Transverse colon (tissue), 4 donors: ENCODE data around the gene CRIP1. TPM values are rescaled to one million over a fixed set of nuclear protein-coding genes. Genes with fewer than 3 reads are reported as not detected.

ENCODE experiments used
- DNase-seq: peaks from one replicate; pipeline ENCODE4 v3.0.0-alpha.2; 2019
- H3K27ac ChIP-seq, 4 donors: fragments of 200-600 bp; sonication (generic); 2 replicates each; pipeline ENCODE4 v1.5.1; 2016 to 2018; ENCODE audit warnings: inconsistent platforms in 4 of 4
- H3K27me3 ChIP-seq: fragments of 200-600 bp; sonication (generic); 2 replicates; pipeline ENCODE4 v1.5.1; 2017; ENCODE audit warnings: inconsistent platforms
- H3K36me3 ChIP-seq, 4 donors: fragments of 200-600 bp; sonication (generic); 2 replicates each; pipeline ENCODE4 v1.5.1; 2017 to 2019; ENCODE audit warnings: inconsistent platforms in 4 of 4
- H3K4me1 ChIP-seq, 4 donors: fragments of 200-600 bp; sonication (generic); 2 replicates each; pipeline ENCODE4 v1.5.1; 2017 to 2020; ENCODE audit warnings: inconsistent platforms in 4 of 4
- H3K4me3 ChIP-seq, 4 donors: fragments of 200-600 bp; sonication (generic); 1 replicate in 1 of 4; 2 replicates in 3 of 4; pipeline versions ENCODE4 v1.5.1 to v1.6.1; 2017 to 2019; ENCODE audit warnings: inconsistent platforms in 4 of 4
- H3K9me3 ChIP-seq, 2 donors: fragments of 200-600 bp; sonication (generic); 2 replicates each; pipeline ENCODE4 v1.5.1; 2017 to 2019; ENCODE audit warnings: inconsistent platforms in 2 of 2
- CTCF ChIP-seq, 5 experiments: fragments of 200-600 bp in 3 of 5; fragments of 450-650 bp in 2 of 5; sonication (generic) in 3 of 5; IDR thresholded peaks; 1 replicate in 2 of 5; 2 replicates in 3 of 5; pipeline ENCODE4 v1.5.1; 2016 to 2017; ENCODE audit warnings: antibody characterized with exemption in 5 of 5, inconsistent platforms in 3 of 5, mild to moderate bottlenecking in 2 of 5, moderate library complexity in 1 of 5
- EP300 ChIP-seq: sonication (generic); formaldehyde crosslinking; IDR thresholded peaks from one replicate; pipeline ENCODE4 v1.6.1; 2017; ENCODE audit warnings: antibody characterized with exemption, low read depth
- POLR2A ChIP-seq: fragments of 450-650 bp; IDR thresholded peaks from one replicate; pipeline ENCODE4 v1.6.1; 2016; ENCODE audit warnings: antibody characterized with exemption, mild to moderate bottlenecking, moderate library complexity
- POLR2AphosphoS5 ChIP-seq, 3 donors: sonication (generic); formaldehyde crosslinking; IDR thresholded peaks; one replicate each; pipeline ENCODE4 v1.6.1; 2016; ENCODE audit warnings: antibody characterized with exemption in 3 of 3
- WGBS, 2 donors: methylation state at CpG; one replicate each; pipeline ENCODE4 v1.1.5; 2018; ENCODE audit warnings: low coverage in 1 of 2; 5-methylcytosine and 5-hydroxymethylcytosine counted together
- in situ Hi-C, 4 donors: fragments of 200-750 bp; cut with MboI; loops; one replicate each; pipeline versions ENCODE4 v1.15.0 to v1.15.1; 2017; ENCODE audit warnings: low sequenced_read_pairs in 3 of 4, low pct_ligation_motif_present in 1 of 4, low pct_unique_long_range_greater_than_20kb in 1 of 4
- intact Hi-C: fragments of 100-400 bp; cut with DNase I; formaldehyde crosslinking; loops from one replicate; pipeline ENCODE4 v1.15.1; 2023; ENCODE audit warnings: low total_unique reads
- total RNA-seq, 4 donors: library from RNA; depleted of rRNA; stranded (reverse); fragments of >200 nt; gene quantifications; one replicate each; pipeline ENCODE4 v1.1.0, GENCODE V29; 2016

The CRIP1 gene
- total RNA-seq, 4 donors from 2014 or later, result 16.9 to 246 (median 63.0) TPM; not detected in 1

DNA sequence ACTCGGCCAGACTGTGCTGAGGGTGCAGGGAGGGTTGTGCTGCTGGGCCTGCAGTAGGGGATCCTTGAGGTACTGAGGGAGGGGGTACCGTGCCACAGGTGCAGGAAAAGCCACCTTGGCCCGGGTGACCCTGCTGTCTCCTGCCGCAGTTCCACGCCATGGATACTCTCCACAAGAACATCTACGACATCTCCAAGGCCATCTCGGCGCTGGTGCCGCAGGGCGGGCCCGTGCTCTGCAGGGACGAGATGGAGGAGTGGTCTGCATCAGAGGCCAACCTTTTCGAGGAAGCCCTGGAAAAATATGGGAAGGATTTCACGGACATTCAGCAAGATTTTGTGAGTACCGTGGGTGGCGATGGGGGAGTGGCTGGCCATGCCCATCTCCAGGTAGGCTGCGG lies 26.1 kb upstream of the CRIP1 start:
- Histone ChIP-seq H3K27me3 (no peaks in the 10 kb centered on the region), H3K27ac (no peak overlapping the region), H3K4me3 (no peak overlapping the region), H3K9me3 (no peaks in the 10 kb centered on the region), H3K4me1 (no peaks in the 10 kb centered on the region), H3K36me3 (peaks cover 0 to 31% (median 7%) of the 10 kb centered on the region in 4 donors)
- WGBS, 2 donors, result 99% methylated on average over 15 of the region's 17 CpGs; no CpG with 5 or more reads in 1 of the 2 donors
- in situ Hi-C loops (no loop called here), intact Hi-C loops (no loop called here)
- no peak for TF ChIP-seq POLR2AphosphoS5 (IDR thresholded peaks at IDR 0.05)
- no peak for TF ChIP-seq POLR2A
- TF ChIP-seq EP300, result no peak
- TF ChIP-seq CTCF (IDR thresholded peaks at IDR 0.05), result no peak
- no peak for DNase-seq

GRCh38 chr14:105461903-105462302 lies 24.8 kb upstream of the CRIP1 start:
- TF ChIP-seq CTCF (IDR thresholded peaks at IDR 0.05), result no peak
- TF ChIP-seq POLR2AphosphoS5 (IDR thresholded peaks at IDR 0.05), result no peak
- TF ChIP-seq EP300, result no peak
- no peak for TF ChIP-seq POLR2A
- Histone ChIP-seq H3K4me1 (no peaks in the 10 kb centered on the region), H3K27me3 (no peaks in the 10 kb centered on the region), H3K9me3 (no peaks in the 10 kb centered on the region), H3K36me3 (peaks cover 0 to 31% (median 7%) of the 10 kb centered on the region in 4 donors), H3K27ac (no peak overlapping the region), H3K4me3 (no peak overlapping the region)
- in situ Hi-C loops (no loop called here), intact Hi-C loops (no loop called here)
- WGBS, 2 donors, result 96% methylated on average over 18 of the region's 18 CpGs; no CpG with 5 or more reads in 1 of the 2 donors
- no peak for DNase-seq

DNA sequence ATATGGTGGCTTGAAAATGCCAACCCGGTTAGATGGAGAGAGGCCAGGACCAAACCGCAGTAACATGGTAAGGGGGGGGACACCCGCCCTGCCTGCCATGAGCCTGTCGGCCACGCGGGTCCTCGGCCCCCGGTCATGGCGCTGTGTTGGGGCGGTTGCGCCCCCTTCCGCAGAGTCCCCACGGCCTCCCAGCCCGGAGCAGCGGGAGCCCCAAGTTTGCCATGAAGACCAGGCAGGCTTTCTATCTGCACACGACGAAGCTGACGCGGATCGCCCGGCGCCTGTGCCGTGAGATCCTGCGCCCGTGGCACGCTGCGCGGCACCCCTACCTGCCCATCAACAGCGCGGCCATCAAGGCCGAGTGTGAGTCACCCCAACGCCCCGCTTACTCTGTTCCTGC lies 22.2 kb upstream of the CRIP1 start:
- H3K4me3 ChIP-seq, result no peak overlapping the region
- H3K27me3 ChIP-seq, result no peaks in the 10 kb centered on the region
- H3K9me3 ChIP-seq, result no peaks in the 10 kb centered on the region
- DNase-seq, result no peak
- no peak overlapping the region for H3K27ac ChIP-seq
- H3K4me1 ChIP-seq, result no peaks in the 10 kb centered on the region
- TF ChIP-seq POLR2AphosphoS5 (IDR thresholded peaks at IDR 0.05) (no peak), CTCF (IDR thresholded peaks at IDR 0.05) (no peak), POLR2A (no peak), EP300 (no peak)
- intact Hi-C loops, result no loop called here
- 91% methylated on average over 33 of the region's 33 CpGs; no CpG with 5 or more reads in 1 of the 2 donors for WGBS, 2 donors
- peaks cover 0 to 31% (median 7%) of the 10 kb centered on the region in 4 donors for H3K36me3 ChIP-seq
- in situ Hi-C loops, result no loop called here

DNA sequence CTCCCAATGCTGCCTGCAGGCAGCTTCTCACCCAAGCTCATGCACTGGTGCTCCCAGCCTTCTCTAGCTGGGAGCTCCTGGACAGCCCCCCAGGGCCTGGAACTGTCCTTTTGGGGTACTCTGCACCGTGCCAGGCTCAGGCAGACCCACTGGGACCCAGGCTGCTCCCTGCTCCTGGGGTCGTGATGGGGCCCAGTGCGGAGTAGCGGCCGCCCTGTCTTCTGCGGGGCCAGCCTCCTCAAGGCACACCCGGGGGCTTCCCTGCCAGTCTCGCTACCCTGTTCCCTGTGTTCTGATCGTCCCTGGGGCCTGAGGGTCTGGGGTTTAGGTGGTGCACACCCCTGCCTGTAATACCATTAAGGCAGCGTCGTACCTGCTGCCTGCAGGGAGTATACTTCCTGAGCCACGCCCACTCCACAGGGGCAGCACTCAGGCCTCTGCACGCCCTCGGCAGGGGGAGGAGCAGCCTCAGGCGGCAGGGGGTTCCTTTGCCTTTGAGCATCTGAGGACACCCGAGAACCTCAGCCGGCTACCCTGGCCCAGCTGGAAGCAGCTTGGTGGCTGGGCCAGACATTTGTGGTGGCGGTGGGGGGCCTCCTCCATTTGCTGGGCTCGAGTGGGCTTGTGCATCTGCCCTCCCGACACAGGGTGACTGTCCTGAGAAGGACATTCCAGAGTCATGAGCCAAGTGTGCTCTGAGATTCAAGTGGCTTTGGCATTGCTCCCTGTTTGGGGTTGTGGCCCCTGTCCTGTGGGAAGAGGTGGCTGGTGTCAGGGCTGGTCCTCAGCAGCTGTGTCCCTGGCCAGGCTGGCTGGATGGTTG lies 21.3 kb upstream of the CRIP1 start:
- no peak for DNase-seq
- in situ Hi-C loops, result no loop called here
- no peaks in the 10 kb centered on the region for H3K4me1 ChIP-seq
- peaks cover 0 to 31% (median 7%) of the 10 kb centered on the region in 4 donors for H3K36me3 ChIP-seq
- no peak for TF ChIP-seq CTCF (IDR thresholded peaks at IDR 0.05)
- TF ChIP-seq EP300, result no peak
- TF ChIP-seq POLR2AphosphoS5 (IDR thresholded peaks at IDR 0.05), result no peak
- no peak for TF ChIP-seq POLR2A
- WGBS, 2 donors, result 81% methylated on average over 20 of the region's 20 CpGs; no CpG with 5 or more reads in 1 of the 2 donors
- no peaks in the 10 kb centered on the region for H3K27me3 ChIP-seq
- no peak overlapping the region for H3K27ac ChIP-seq
- no peak overlapping the region for H3K4me3 ChIP-seq
- H3K9me3 ChIP-seq, result no peaks in the 10 kb centered on the region
- intact Hi-C loops, result no loop called here
